Breast epithelium (tissue), 4 donors: ENCODE results near the gene WFDC5. TPM values are rescaled to one million over a fixed set of nuclear protein-coding genes. Genes with fewer than 3 reads are reported as not detected.
"Not testable (repeated sequence)": the region's sequence is repeated elsewhere in the genome, so short reads cannot be mapped to it uniquely, and the experiment has no call there.

Experiments used
- DNase-seq, 2 donors: peaks; one replicate each; pipeline ENCODE4 v3.0.0-alpha.2; 2019; ENCODE audit warnings: low spot score in 2 of 2
- H3K27ac ChIP-seq, 2 donors: fragments of 200-600 bp; sonication (generic) in 1 of 2; one replicate each; pipeline ENCODE4 v1.5.1; 2016 to 2019; ENCODE audit warnings: mild to moderate bottlenecking in 1 of 2
- H3K27me3 ChIP-seq, 2 donors: fragments of 200-600 bp; sonication (generic) in 1 of 2; one replicate each; pipeline versions ENCODE4 v1.5.1 to v1.6.0; 2017 to 2019; ENCODE audit warnings: control low read depth in 1 of 2, mild to moderate bottlenecking in 1 of 2
- H3K36me3 ChIP-seq: fragments of 200-600 bp; one replicate; pipeline ENCODE4 v1.5.1; 2019
- H3K4me1 ChIP-seq, 2 donors: fragments of 200-600 bp; sonication (generic); one replicate each; pipeline ENCODE4 v1.5.1; 2016 to 2019; ENCODE audit warnings: control low read depth in 1 of 2
- H3K4me3 ChIP-seq, 3 donors: fragments of 200-600 bp; sonication (generic); 1 replicate in 2 of 3; 2 replicates in 1 of 3; pipeline ENCODE4 v1.5.1; 2016 to 2019; ENCODE audit warnings: mild to moderate bottlenecking in 3 of 3, moderate library complexity in 2 of 3
- H3K9me3 ChIP-seq, 2 donors: fragments of 200-600 bp; sonication (generic) in 1 of 2; one replicate each; pipeline ENCODE4 v1.5.1; 2016 to 2019; ENCODE audit warnings: control low read depth in 1 of 2
- POLR2A ChIP-seq: fragments of 450-650 bp; IDR thresholded peaks from one replicate; pipeline ENCODE4 v1.6.1; 2016; ENCODE audit warnings: antibody characterized with exemption, mild to moderate bottlenecking, moderate library complexity
- POLR2AphosphoS5 ChIP-seq, 3 donors: sonication (generic); formaldehyde crosslinking; IDR thresholded peaks; one replicate each; pipeline ENCODE4 v1.6.1; 2017; ENCODE audit warnings: antibody characterized with exemption in 3 of 3
- intact Hi-C: fragments of 100-400 bp; cut with DNase I; formaldehyde crosslinking; loops from one replicate; pipeline ENCODE4 v1.15.1; 2023; ENCODE audit warnings: low total_unique reads
- total RNA-seq, 3 donors: library from RNA; depleted of rRNA; stranded (reverse); fragments of >200 nt; gene quantifications; one replicate each; pipeline ENCODE4 v1.1.0, GENCODE V29; 2016
- TF ChIP-seq, protein P1 (sequence below), 3 donors: fragments of 450-650 bp; IDR thresholded peaks; one replicate each; pipeline ENCODE4 v1.5.1; 2016 to 2017; ENCODE audit warnings: antibody characterized with exemption in 3 of 3, mild to moderate bottlenecking in 3 of 3, moderate library complexity in 3 of 3

Gene WFDC5
- total RNA-seq, 3 donors from 2014 or later = not detected

DNA sequence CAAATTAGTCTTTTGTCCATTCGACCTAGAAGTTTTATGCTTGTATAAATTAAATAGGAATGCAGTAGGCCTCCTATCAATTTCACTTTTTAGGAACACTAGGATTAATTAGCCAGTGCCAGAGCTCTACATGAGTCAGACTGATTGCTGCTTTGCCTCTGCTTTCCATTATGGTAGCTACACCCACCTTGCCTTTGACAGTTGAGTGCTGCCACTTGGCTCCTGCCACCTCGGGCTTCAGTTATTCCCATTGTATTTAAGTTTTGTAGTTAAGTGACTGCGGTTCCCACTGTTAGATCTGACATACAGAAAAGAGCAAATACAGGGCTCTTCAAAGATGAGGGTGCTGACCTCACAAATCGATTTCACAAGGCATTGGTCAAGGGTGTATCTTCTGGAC is 25.9 kb upstream of the WFDC5 start:
- no peak for DNase-seq
- Histone ChIP-seq H3K4me3 (no peak overlapping the region), H3K27ac (no peak overlapping the region), H3K36me3 (no peaks in the 10 kb centered on the region), H3K9me3 (no peaks in the 10 kb centered on the region), H3K27me3 (no peaks in the 10 kb centered on the region), H3K4me1 (no peaks in the 10 kb centered on the region)
- intact Hi-C loops = no loop called here
- TF ChIP-seq, protein P1, sequence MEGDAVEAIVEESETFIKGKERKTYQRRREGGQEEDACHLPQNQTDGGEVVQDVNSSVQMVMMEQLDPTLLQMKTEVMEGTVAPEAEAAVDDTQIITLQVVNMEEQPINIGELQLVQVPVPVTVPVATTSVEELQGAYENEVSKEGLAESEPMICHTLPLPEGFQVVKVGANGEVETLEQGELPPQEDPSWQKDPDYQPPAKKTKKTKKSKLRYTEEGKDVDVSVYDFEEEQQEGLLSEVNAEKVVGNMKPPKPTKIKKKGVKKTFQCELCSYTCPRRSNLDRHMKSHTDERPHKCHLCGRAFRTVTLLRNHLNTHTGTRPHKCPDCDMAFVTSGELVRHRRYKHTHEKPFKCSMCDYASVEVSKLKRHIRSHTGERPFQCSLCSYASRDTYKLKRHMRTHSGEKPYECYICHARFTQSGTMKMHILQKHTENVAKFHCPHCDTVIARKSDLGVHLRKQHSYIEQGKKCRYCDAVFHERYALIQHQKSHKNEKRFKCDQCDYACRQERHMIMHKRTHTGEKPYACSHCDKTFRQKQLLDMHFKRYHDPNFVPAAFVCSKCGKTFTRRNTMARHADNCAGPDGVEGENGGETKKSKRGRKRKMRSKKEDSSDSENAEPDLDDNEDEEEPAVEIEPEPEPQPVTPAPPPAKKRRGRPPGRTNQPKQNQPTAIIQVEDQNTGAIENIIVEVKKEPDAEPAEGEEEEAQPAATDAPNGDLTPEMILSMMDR (IDR thresholded peaks at IDR 0.05) = no peak
- no peak for TF ChIP-seq POLR2A
- no peak for TF ChIP-seq POLR2AphosphoS5 (IDR thresholded peaks at IDR 0.05)

DNA sequence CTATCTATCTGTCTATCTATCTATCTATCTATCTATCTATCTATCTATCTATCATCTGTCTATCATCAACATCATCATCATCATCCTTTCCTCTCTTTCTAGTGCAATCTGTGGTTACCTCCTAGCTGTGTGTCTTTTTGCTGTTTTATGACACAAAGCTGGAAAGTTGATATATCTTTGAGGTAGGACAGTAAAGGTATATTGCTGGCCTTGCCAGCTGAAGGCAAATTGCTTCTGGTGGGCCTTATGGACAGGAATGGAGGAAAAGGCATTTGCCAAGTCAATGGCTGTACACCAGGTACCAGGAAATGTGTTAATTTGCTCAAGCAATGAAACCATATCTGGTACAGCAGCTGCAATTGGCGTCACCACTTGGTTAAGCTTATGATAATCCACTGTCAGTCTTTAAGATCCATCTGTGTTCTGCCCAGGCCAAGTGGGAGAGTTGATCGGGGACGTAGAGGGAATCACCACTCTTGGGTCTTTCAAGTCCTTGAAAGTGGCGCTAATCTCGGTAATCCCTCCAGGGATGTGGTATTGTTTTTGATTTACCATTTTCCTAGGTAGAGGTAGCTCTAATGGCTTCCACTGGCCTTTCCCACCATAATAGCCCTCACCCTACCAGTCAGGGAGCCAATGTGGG is 24.9 kb upstream of the WFDC5 start:
- H3K36me3 ChIP-seq, H3K9me3 ChIP-seq, DNase-seq: not testable (repeated sequence)

DNA sequence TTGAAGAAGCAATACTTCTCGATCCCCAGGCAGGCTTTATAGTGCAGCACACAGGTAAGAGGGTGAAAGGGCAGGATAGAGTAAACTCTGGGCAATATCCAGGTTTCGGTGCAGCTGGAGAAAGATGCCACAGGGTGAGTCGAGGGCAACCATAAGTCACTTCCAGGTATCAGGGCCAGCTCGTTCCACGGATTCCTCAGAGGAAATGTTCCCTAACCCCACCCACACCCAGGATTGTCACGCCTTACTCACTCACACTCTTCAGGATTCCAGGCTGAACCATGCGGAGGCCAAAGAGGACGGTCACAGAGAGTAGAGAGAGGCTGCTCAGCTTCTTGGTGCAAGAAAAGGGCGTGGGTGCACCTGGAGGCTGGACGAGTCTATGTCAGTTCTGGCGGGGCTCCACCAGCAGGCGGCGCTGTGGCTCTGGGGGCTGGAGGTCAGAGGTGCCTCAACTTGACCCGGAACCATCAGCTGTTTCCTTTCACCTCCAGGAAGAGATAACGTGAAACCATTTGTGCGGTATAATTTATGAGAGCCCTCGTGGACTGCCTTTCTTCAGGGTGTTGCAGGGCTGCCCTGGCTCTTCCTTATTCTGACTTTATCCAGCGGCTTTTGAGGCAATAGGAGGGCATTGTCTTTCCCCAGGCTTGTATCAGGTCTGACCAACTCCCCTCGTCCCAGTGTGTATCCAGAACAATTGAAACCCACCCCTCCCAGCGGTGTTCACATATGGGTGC is 23.8 kb upstream of the WFDC5 start:
- Histone ChIP-seq H3K27me3 (no peaks in the 10 kb centered on the region), H3K4me1 (no peaks in the 10 kb centered on the region), H3K36me3 (no peaks in the 10 kb centered on the region), H3K9me3 (no peaks in the 10 kb centered on the region), H3K27ac (no peak overlapping the region), H3K4me3 (no peak overlapping the region)
- intact Hi-C loops = no loop called here
- peak in 1 of 2 donors; percentile 67 for DNase-seq
- TF ChIP-seq POLR2A = no peak
- TF ChIP-seq, protein P1 (IDR thresholded peaks at IDR 0.05) = peak; percentile 17 to 67 (median 42)
- TF ChIP-seq POLR2AphosphoS5 (IDR thresholded peaks at IDR 0.05) = no peak

More for the DNA sequence above, 24.9 kb upstream of the WFDC5 start:
- H3K4me3 ChIP-seq, intact Hi-C loops, H3K27me3 ChIP-seq, H3K4me1 ChIP-seq, H3K27ac ChIP-seq: not testable (repeated sequence)

DNA sequence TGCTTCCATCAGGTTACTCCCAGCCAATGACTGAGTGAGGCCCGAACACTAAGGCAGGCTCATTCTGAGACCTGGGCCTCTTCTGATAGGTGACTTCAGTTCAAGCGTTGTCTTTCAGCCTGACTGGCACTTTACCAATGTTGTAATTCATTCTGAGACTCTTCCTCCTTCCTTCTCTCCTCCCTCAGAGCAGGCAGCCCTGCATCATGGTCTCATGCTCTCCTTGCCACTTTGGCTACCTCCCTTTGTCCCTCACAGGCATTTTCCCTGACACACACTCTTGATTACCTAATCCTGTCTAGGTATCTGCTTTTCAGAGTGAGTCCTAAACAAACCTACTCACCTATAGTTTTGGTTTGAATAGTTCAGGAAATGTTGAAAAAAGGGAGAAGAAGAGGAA is 21.9 kb upstream of the WFDC5 start:
- no peaks in the 10 kb centered on the region for H3K27me3 ChIP-seq
- no peak for TF ChIP-seq POLR2A
- TF ChIP-seq, protein P1 (IDR thresholded peaks at IDR 0.05) = no peak
- TF ChIP-seq POLR2AphosphoS5 (IDR thresholded peaks at IDR 0.05) = no peak
- H3K27ac ChIP-seq = no peak overlapping the region
- no peaks in the 10 kb centered on the region for H3K9me3 ChIP-seq
- no peaks in the 10 kb centered on the region for H3K36me3 ChIP-seq
- no peaks in the 10 kb centered on the region for H3K4me1 ChIP-seq
- no peak overlapping the region for H3K4me3 ChIP-seq
- DNase-seq = no peak
- intact Hi-C loops = no loop called here

DNA sequence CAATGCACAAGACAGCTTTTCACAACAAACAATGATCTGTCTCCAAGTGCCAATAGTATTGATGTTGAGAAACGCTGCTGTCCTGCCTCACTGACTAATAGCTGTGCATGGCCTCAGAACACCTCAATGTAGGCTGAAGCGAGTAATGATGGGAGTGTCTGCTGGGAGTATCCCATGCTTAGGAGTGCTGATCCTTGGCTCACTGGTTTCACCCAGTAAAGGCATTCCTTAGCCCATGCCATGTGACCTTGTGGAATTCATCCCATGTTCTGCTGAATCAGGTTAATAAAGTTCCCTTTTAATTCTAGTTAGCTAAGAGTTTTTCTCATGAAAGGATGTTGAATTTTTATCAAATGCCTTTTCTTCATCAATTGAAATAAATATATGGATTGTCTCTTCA is 13.1 kb upstream of the WFDC5 start:
- no peaks in the 10 kb centered on the region for H3K27me3 ChIP-seq
- no peaks in the 10 kb centered on the region for H3K9me3 ChIP-seq
- TF ChIP-seq POLR2AphosphoS5 (IDR thresholded peaks at IDR 0.05) (no peak), POLR2A (no peak)
- TF ChIP-seq, protein P1 (IDR thresholded peaks at IDR 0.05) = no peak
- H3K36me3 ChIP-seq = no peaks in the 10 kb centered on the region
- no peak overlapping the region for H3K4me3 ChIP-seq
- intact Hi-C loops = no loop called here
- H3K4me1 ChIP-seq = no peaks in the 10 kb centered on the region
- no peak overlapping the region for H3K27ac ChIP-seq
- no peak for DNase-seq
